Mucosa of descending colon (tissue), 3 donors: ENCODE results near the gene GRPEL1. TPM values are rescaled to one million over a fixed set of nuclear protein-coding genes. Genes with fewer than 3 reads are reported as not detected.
"Not testable (repeated sequence)": the region's sequence is repeated elsewhere in the genome, so short reads cannot be mapped to it uniquely, and the experiment has no call there.

Experiments used
- ATAC-seq: fragments of 200-7000 bp; cut with Tn5 transposase; one replicate; pipeline ENCODE4 v1.9.1; 2020; ENCODE audit warnings: mild to moderate bottlenecking, moderate library complexity
- DNase-seq, 3 donors: peaks; one replicate each; pipeline ENCODE4 v3.0.0-alpha.2; 2020
- H3K36me3 ChIP-seq: fragments of 200-600 bp; one replicate; pipeline ENCODE4 v1.8.0; 2021; ENCODE audit warnings: low read depth, mild to moderate bottlenecking
- H3K4me1 ChIP-seq: fragments of 200-600 bp; one replicate; pipeline ENCODE4 v1.8.0; 2021; ENCODE audit warnings: low read depth, mild to moderate bottlenecking
- H3K4me3 ChIP-seq: fragments of 200-600 bp; one replicate; pipeline ENCODE4 v1.8.0; 2021; ENCODE audit warnings: mild to moderate bottlenecking
- H3K9me3 ChIP-seq: fragments of 200-600 bp; one replicate; pipeline ENCODE4 v1.8.0; 2021; ENCODE audit warnings: mild to moderate bottlenecking
- intact Hi-C, 2 donors: fragments of 100-400 bp; cut with DNase I in 1 of 2; cut with micrococcal nuclease in 1 of 2; formaldehyde crosslinking; loops; one replicate each; pipeline versions ENCODE4 v1.11.0 to v1.11.1; 2022; cut with DNase I, micrococcal nuclease
- total RNA-seq, 3 donors: library from RNA; stranded (reverse); fragmentation: NEBNext Ultra II Directional in 2 of 3; extraction: Animal tissue kit (Norgen Biotek cat#: 25700) in 2 of 3; gene quantifications; one replicate each; pipeline versions ENCODE4 v1.2.1 to v1.2.4, GENCODE V29; 2021 to 2023
- TF ChIP-seq, protein P1 (sequence below): fragments of 200-600 bp; IDR thresholded peaks from one replicate; pipeline ENCODE4 v1.8.0; 2022; ENCODE audit warnings: antibody characterized with exemption, mild to moderate bottlenecking
- donor health status: DM: no; HTN: no; CAD: no; lungs with moderate emphysema.
- donor health status: DM: no; HTN: no; CAD: no.
- donor health status: DM: no; HTN: yes; CAD: no.

The GRPEL1 gene
- total RNA-seq, 3 donors from 2014 or later = 27.5 to 31.5 (median 28.4) TPM

GRCh38 chr4:7105276-7105675 is 37.4 kb upstream of the GRPEL1 start:
- TF ChIP-seq, protein P1, sequence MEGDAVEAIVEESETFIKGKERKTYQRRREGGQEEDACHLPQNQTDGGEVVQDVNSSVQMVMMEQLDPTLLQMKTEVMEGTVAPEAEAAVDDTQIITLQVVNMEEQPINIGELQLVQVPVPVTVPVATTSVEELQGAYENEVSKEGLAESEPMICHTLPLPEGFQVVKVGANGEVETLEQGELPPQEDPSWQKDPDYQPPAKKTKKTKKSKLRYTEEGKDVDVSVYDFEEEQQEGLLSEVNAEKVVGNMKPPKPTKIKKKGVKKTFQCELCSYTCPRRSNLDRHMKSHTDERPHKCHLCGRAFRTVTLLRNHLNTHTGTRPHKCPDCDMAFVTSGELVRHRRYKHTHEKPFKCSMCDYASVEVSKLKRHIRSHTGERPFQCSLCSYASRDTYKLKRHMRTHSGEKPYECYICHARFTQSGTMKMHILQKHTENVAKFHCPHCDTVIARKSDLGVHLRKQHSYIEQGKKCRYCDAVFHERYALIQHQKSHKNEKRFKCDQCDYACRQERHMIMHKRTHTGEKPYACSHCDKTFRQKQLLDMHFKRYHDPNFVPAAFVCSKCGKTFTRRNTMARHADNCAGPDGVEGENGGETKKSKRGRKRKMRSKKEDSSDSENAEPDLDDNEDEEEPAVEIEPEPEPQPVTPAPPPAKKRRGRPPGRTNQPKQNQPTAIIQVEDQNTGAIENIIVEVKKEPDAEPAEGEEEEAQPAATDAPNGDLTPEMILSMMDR = no peak

DNA sequence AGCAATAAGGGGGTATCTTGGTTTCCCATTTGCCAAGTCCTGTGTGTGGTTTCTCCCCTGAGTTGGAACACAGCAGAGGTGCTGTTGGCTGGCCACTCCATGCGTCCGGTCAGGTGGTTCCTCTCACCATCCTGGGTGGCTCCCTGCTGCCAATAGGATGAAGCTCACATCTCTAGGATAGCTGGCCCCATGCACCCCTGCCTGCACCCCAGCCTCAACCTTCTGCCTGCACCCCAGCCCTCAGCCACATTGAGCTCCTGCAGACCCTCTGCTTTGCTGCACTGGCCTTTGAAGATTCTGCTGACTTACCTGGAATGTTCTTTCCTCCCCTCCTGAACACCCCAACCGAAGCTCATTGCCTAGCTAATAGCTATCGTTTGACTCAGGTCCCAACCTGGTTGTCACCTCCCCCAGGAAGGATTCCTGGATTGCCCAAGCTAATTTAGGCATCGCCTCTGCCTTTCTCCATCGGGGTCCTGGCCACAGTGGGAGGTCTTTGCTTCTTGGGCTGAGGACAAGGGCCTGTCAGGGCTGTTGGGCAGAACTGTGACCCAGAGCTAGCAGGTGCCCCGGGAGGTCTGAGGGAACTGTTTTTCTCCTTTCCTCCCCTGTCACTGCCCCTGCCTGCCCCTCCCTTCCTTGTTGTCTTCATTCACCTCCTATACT is 36.6 kb upstream of the GRPEL1 start:
- H3K4me3 ChIP-seq = no peak overlapping the region
- no peaks in the 10 kb centered on the region for H3K36me3 ChIP-seq
- intact Hi-C loops = no loop called here
- ATAC-seq (no peak), DNase-seq (peak in 1 of 3 donors; percentile 40)
- H3K9me3 ChIP-seq = no peaks in the 10 kb centered on the region
- TF ChIP-seq, protein P1 = no peak
- peaks cover 13% of the 10 kb centered on the region for H3K4me1 ChIP-seq

More at GRCh38 chr4:7105276-7105675, 37.4 kb upstream of the GRPEL1 start:
- DNase-seq (peak in 1 of 3 donors; percentile 32), ATAC-seq (no peak)
- no peaks in the 10 kb centered on the region for H3K9me3 ChIP-seq
- no peak overlapping the region for H3K4me3 ChIP-seq
- no peaks in the 10 kb centered on the region for H3K36me3 ChIP-seq
- peaks cover 13% of the 10 kb centered on the region for H3K4me1 ChIP-seq
- intact Hi-C loops = no loop called here

GRCh38 chr4:7103607-7104365 is 35.9 kb upstream of the GRPEL1 start:
- intact Hi-C loops = no loop called here
- ATAC-seq = peak; percentile 82
- peaks cover 13% of the 10 kb centered on the region for H3K4me1 ChIP-seq
- no peaks in the 10 kb centered on the region for H3K9me3 ChIP-seq
- peak; percentile 87 to 88 (median 88) for DNase-seq
- no peaks in the 10 kb centered on the region for H3K36me3 ChIP-seq
- H3K4me3 ChIP-seq = no peak overlapping the region
- TF ChIP-seq, protein P1 = no peak

DNA sequence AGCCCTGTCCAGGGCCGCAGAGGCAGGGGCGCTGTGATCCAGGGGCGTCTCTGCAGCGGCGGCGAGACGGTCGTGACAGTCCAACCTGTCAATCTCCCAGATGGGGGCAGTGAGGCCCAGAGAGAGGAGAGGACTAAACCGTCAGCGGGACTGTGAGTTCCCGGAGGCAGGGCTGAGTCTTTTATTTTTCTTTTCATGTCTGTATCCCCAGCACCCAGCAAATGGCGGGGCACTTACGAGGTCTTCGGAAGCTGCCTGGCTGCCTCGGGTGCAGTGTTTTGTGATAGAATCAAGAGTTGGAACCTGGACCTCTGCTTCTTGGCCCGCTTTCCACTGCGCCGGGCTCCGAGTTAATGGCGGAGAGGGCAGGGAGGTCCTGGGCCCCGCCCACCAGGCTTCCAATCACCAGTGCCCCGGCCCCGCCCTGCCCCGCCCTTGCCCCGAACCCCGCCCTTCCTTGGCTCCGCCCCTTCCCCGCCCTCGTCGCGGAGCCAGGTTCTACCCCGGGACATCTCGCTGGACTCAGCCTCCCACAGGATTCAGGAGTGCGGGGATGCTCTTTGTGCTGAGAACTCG is 35.3 kb upstream of the GRPEL1 start:
- H3K4me1 ChIP-seq = peaks cover 13% of the 10 kb centered on the region
- ATAC-seq = peak; percentile 93
- H3K36me3 ChIP-seq = no peaks in the 10 kb centered on the region
- intact Hi-C loops = no loop called here
- H3K9me3 ChIP-seq = no peaks in the 10 kb centered on the region
- H3K4me3 ChIP-seq = peak overlapping the region; percentile 28
- peak; percentile 94 to 96 (median 95) for DNase-seq
- TF ChIP-seq, protein P1 = no peak

- H3K4me3 ChIP-seq, H3K9me3 ChIP-seq, H3K36me3 ChIP-seq, ATAC-seq, intact Hi-C loops, DNase-seq: not testable (repeated sequence)
- H3K4me1 ChIP-seq = peaks cover 13% of the 10 kb centered on the region
These were observed 34.6 kb upstream of the GRPEL1 start for GRCh38 chr4:7102516-7102909.
